Fibroblast of lung (primary cell): Measurements from ENCODE around the gene HMBS. TPM values are rescaled to one million over a fixed set of nuclear protein-coding genes. Genes with fewer than 3 reads are reported as not detected.

Source experiments
- DNase-seq, 2 donors: peaks; one replicate each; pipeline versions ENCODE4 v3.0.0 to v3.0.0-alpha.2; 2010; ENCODE audit warnings: low read depth in 2 of 2
- H2AFZ ChIP-seq: 2 replicates; pipeline ENCODE4 v1.5.1; 2012; ENCODE audit warnings: low read length, control low read depth, inconsistent platforms
- H3K27ac ChIP-seq: 2 replicates; pipeline ENCODE4 v1.5.1; 2011; ENCODE audit warnings: low read length, control low read depth; ENCODE audit not compliant: insufficient read depth
- H3K27me3 ChIP-seq: 2 replicates; pipeline ENCODE4 v1.5.1; 2011; ENCODE audit warnings: mild to moderate bottlenecking, low read length; ENCODE audit not compliant: control insufficient read depth, insufficient read depth
- H3K36me3 ChIP-seq: 2 replicates; pipeline ENCODE4 v1.5.1; 2011; ENCODE audit warnings: low read length; ENCODE audit not compliant: control insufficient read depth, insufficient read depth
- H3K4me1 ChIP-seq: 2 replicates; pipeline ENCODE4 v1.5.1; 2011; ENCODE audit warnings: low read length; ENCODE audit not compliant: control insufficient read depth, insufficient read depth; ENCODE audit errors: extremely low read depth
- H3K4me2 ChIP-seq: 2 replicates; pipeline ENCODE4 v1.5.1; 2011; ENCODE audit warnings: low read length, control low read depth; ENCODE audit not compliant: insufficient read depth; ENCODE audit errors: extremely low read depth
- H3K4me3 ChIP-seq, 4 experiments: fragments of 200-600 bp in 1 of 4; sonication (generic) in 1 of 4; replicated peaks in 1 of 4; 2 replicates each; pipeline ENCODE4 v1.5.1; 2011 to 2016; ENCODE audit warnings: low read length in 4 of 4, low read depth in 3 of 4, mild to moderate bottlenecking in 3 of 4, control low read depth in 2 of 4, inconsistent platforms in 1 of 4, mixed read lengths in 1 of 4; ENCODE audit not compliant: insufficient read depth in 1 of 4; ENCODE audit errors: control extremely low read depth in 1 of 4
- H3K79me2 ChIP-seq: 2 replicates; pipeline ENCODE4 v1.5.1; 2012; ENCODE audit warnings: mild to moderate bottlenecking, low read length, inconsistent platforms; ENCODE audit not compliant: control insufficient read depth, insufficient read depth
- H3K9ac ChIP-seq: 2 replicates; pipeline ENCODE4 v1.5.1; 2011; ENCODE audit warnings: mild to moderate bottlenecking, low read length, control low read depth; ENCODE audit not compliant: insufficient read depth
- H3K9me3 ChIP-seq: 2 replicates; pipeline ENCODE4 v1.5.1; 2012; ENCODE audit warnings: low read depth, low read length; ENCODE audit not compliant: control insufficient read depth, insufficient read depth
- H4K20me1 ChIP-seq: 2 replicates; pipeline ENCODE4 v1.5.1; 2011; ENCODE audit warnings: low read length; ENCODE audit not compliant: control insufficient read depth, insufficient read depth; ENCODE audit errors: extremely low read depth
- CTCF ChIP-seq, 2 donors: IDR thresholded peaks in 1 of 2; conservative IDR thresholded peaks in 1 of 2; 1 replicate in 1 of 2; 2 replicates in 1 of 2; pipeline ENCODE4 v1.5.1; 2011 to 2012; ENCODE audit warnings: low read length in 2 of 2, control low read depth in 1 of 2, inconsistent platforms in 1 of 2, low read depth in 1 of 2, mild to moderate bottlenecking in 1 of 2
- EZH2 ChIP-seq: IDR thresholded peaks from 2 replicates; pipeline ENCODE4 v1.5.1; 2012; ENCODE audit warnings: low read length, control low read depth, mild to moderate bottlenecking; ENCODE audit errors: missing control alignments
- polyA plus RNA-seq, 2 donors: library from polyadenylated mRNA; depleted of rRNA in 1 of 2; stranded (reverse) in 1 of 2; unstranded in 1 of 2; fragments of >200 nt; gene quantifications; 2 replicates each; pipeline ENCODE4 v1.2.1, GENCODE V29; 2011 to 2012; ENCODE audit warnings: missing spikeins in 1 of 2
- total RNA-seq: library from RNA; depleted of rRNA; stranded (reverse); fragments of >200 nt; gene quantifications from 2 replicates; pipeline ENCODE4 v1.2.1, GENCODE V29; 2014

HMBS gene
- total and polyA plus RNA-seq, 2 donors (not counting 1 experiment from before 2014, with no cell fraction given): 9.4 to 23.8 TPM

- H3K4me2 ChIP-seq: peak overlapping the region; percentile 79
- peaks cover 15% of the 10 kb centered on the region for H3K36me3 ChIP-seq
- H3K79me2 ChIP-seq: peaks cover 36% of the 10 kb centered on the region
- DNase-seq: no peak
- H2AFZ ChIP-seq: no peak overlapping the region
- H3K4me3 ChIP-seq: peak overlapping the region in 3 of 4 experiments; percentile 68 to 86 (median 78)
- no peaks in the 10 kb centered on the region for H3K27me3 ChIP-seq
- H4K20me1 ChIP-seq: no peaks in the 10 kb centered on the region
- no peaks in the 10 kb centered on the region for H3K9me3 ChIP-seq
- TF ChIP-seq CTCF (conservative IDR thresholded peaks at IDR 0.05 in 1 of 2, IDR thresholded peaks at IDR 0.05 in 1 of 2; ENCODE audit: low read depth in 1 of 2, low read length in 2 of 2) (no peak), EZH2 (no peak)
- H3K4me1 ChIP-seq: peaks cover 12% of the 10 kb centered on the region
- no peak overlapping the region for H3K27ac ChIP-seq
- no peak overlapping the region for H3K9ac ChIP-seq
Observed at GRCh38 chr11:119091966-119092879, 7.5 kb downstream of the HMBS start.

DNA sequence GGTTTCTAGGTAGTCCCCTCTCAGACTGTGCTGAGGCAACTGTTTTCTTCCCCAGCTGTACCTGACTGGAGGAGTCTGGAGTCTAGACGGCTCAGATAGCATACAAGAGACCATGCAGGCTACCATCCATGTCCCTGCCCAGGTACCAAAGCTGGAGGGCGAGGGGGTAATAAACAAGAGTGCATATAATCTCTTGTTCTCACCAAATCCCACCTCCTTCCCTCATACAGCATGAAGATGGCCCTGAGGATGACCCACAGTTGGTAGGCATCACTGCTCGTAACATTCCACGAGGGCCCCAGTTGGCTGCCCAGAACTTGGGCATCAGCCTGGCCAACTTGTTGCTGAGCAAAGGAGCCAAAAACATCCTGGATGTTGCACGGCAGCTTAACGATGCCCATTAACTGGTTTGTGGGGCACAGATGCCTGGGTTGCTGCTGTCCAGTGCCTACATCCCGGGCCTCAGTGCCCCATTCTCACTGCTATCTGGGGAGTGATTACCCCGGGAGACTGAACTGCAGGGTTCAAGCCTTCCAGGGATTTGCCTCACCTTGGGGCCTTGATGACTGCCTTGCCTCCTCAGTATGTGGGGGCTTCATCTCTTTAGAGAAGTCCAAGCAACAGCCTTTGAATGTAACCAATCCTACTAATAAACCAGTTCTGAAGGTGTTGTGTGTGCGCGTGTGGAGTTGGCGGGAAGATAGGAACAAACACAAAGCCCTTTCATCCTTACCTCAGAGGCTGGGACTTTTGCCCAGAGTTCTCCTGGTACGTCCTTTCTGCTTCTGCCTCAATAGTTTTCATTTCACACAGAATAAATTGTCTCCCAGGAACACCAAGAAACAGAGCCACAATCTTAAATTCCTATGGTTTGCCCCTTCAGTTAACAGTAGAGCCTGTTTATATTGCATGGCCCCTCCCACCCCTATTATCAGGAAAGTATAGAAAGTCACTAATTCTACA lies 8.5 kb downstream of the HMBS start:
- Histone ChIP-seq H3K9ac (no peak overlapping the region), H3K4me1 (peaks cover 12% of the 10 kb centered on the region), H2AFZ (no peak overlapping the region), H3K36me3 (peaks cover 21% of the 10 kb centered on the region), H3K4me2 (peak overlapping the region; percentile 79), H3K27ac (peak overlapping the region; percentile 44), H3K9me3 (no peaks in the 10 kb centered on the region), H3K79me2 (peaks cover 34% of the 10 kb centered on the region), H3K27me3 (no peaks in the 10 kb centered on the region), H3K4me3 (peak overlapping the region; percentile 68 to 86 (median 82)), H4K20me1 (no peaks in the 10 kb centered on the region)
- peak; percentile 23 to 64 for DNase-seq
- TF ChIP-seq CTCF (conservative IDR thresholded peaks at IDR 0.05 in 1 of 2, IDR thresholded peaks at IDR 0.05 in 1 of 2; ENCODE audit: low read depth in 1 of 2, low read length in 2 of 2) (no peak), EZH2 (no peak)
